SK-N-MC (cell line): Measurements from ENCODE around the gene LRP1B.

Experiments
- DNase-seq: peaks from one replicate; pipeline ENCODE4 v3.0.0-alpha.2; 2011; ENCODE audit warnings: low read depth, low spot score
- H3K27ac ChIP-seq: fragments of 200-600 bp; sonication (generic); 2 replicates; pipeline ENCODE4 v1.5.1; 2016; ENCODE audit warnings: mixed run types
- H3K36me3 ChIP-seq: fragments of 200-600 bp; sonication (generic); 2 replicates; pipeline ENCODE4 v1.6.1; 2017; ENCODE audit warnings: antibody characterized with exemption, low read length, mixed read lengths; ENCODE audit not compliant: insufficient read depth
- H3K4me3 ChIP-seq: fragments of 200-600 bp; sonication (generic); 2 replicates; pipeline ENCODE4 v1.5.1; 2016
- H3K9ac ChIP-seq: fragments of 200-600 bp; sonication (generic); 2 replicates; pipeline ENCODE4 v1.8.0; 2017; ENCODE audit warnings: mixed run types, mixed read lengths; ENCODE audit not compliant: insufficient read length
- H3K9me3 ChIP-seq: fragments of 200-600 bp; sonication (generic); 2 replicates; pipeline ENCODE4 v1.6.1; 2017; ENCODE audit warnings: low read depth, mild to moderate bottlenecking, antibody characterized with exemption, low read length, moderate library complexity, mixed read lengths
- EZH2 ChIP-seq: fragments of 200-600 bp; sonication (generic); IDR thresholded peaks from one replicate; pipeline ENCODE4 v1.6.1; 2017; ENCODE audit warnings: antibody characterized with exemption
- FOXP2 ChIP-seq: optimal IDR thresholded peaks from 2 replicates; pipeline ENCODE3; 2011; ENCODE audit warnings: mild to moderate bottlenecking, moderate library complexity; ENCODE audit not compliant: insufficient read depth; ENCODE audit errors: extremely low read length, control extremely low read depth
- POLR2AphosphoS5 ChIP-seq: IDR thresholded peaks from 2 replicates; pipeline ENCODE4 v1.6.1; 2012; ENCODE audit warnings: mild to moderate bottlenecking, low read depth, low read length, borderline replicate concordance

LRP1B gene

GRCh38 chr2:140711867-140712266 lies 1418.9 kb downstream of the LRP1B start:
- H3K9me3 ChIP-seq: no peaks in the 10 kb centered on the region

GRCh38 chr2:140701726-140702125 lies 1429.1 kb downstream of the LRP1B start:
- DNase-seq: no peak

More at GRCh38 chr2:140711867-140712266, 1418.9 kb downstream of the LRP1B start:
- Histone ChIP-seq H3K27ac (no peak overlapping the region), H3K4me3 (no peak overlapping the region), H3K9ac (no peak overlapping the region), H3K36me3 (no peaks in the 10 kb centered on the region)
- no peak for DNase-seq
- TF ChIP-seq POLR2AphosphoS5 (no peak), FOXP2 (no peak), EZH2 (no peak)

GRCh38 chr2:140698636-140699035 lies 1432.2 kb downstream of the LRP1B start:
- no peaks in the 10 kb centered on the region for H3K9me3 ChIP-seq
- no peak overlapping the region for H3K9ac ChIP-seq
- no peak for DNase-seq
- no peak overlapping the region for H3K27ac ChIP-seq
- H3K4me3 ChIP-seq: no peak overlapping the region
- no peaks in the 10 kb centered on the region for H3K36me3 ChIP-seq
- TF ChIP-seq POLR2AphosphoS5 (no peak), EZH2 (no peak), FOXP2 (no peak)

More at GRCh38 chr2:140701726-140702125, 1429.1 kb downstream of the LRP1B start:
- no peak for TF ChIP-seq POLR2AphosphoS5
- TF ChIP-seq EZH2: no peak
- no peak for TF ChIP-seq FOXP2
- no peaks in the 10 kb centered on the region for H3K9me3 ChIP-seq
- H3K9ac ChIP-seq: no peak overlapping the region
- no peaks in the 10 kb centered on the region for H3K36me3 ChIP-seq
- H3K27ac ChIP-seq: no peak overlapping the region
- H3K4me3 ChIP-seq: no peak overlapping the region

GRCh38 chr2:140696449-140696848 lies 1434.4 kb downstream of the LRP1B start:
- DNase-seq: no peak
- no peak overlapping the region for H3K9ac ChIP-seq
- H3K4me3 ChIP-seq: no peak overlapping the region
- H3K36me3 ChIP-seq: no peaks in the 10 kb centered on the region
- no peaks in the 10 kb centered on the region for H3K9me3 ChIP-seq
- no peak overlapping the region for H3K27ac ChIP-seq
- no peak for TF ChIP-seq POLR2AphosphoS5
- no peak for TF ChIP-seq EZH2
- no peak for TF ChIP-seq FOXP2

- TF ChIP-seq FOXP2 (no peak), EZH2 (no peak), POLR2AphosphoS5 (no peak)
- DNase-seq: no peak
- Histone ChIP-seq H3K9ac (no peak overlapping the region), H3K9me3 (no peaks in the 10 kb centered on the region), H3K27ac (no peak overlapping the region), H3K36me3 (no peaks in the 10 kb centered on the region), H3K4me3 (no peak overlapping the region)
Observed at GRCh38 chr2:140695155-140695554, 1435.7 kb downstream of the LRP1B start.

GRCh38 chr2:140687825-140688224 lies 1443.0 kb downstream of the LRP1B start:
- no peak for DNase-seq
- no peak for TF ChIP-seq POLR2AphosphoS5
- TF ChIP-seq EZH2: no peak
- TF ChIP-seq FOXP2: no peak
- H3K9ac ChIP-seq: no peak overlapping the region
- no peak overlapping the region for H3K27ac ChIP-seq
- H3K9me3 ChIP-seq: no peaks in the 10 kb centered on the region
- no peaks in the 10 kb centered on the region for H3K36me3 ChIP-seq
- H3K4me3 ChIP-seq: no peak overlapping the region

GRCh38 chr2:140683658-140684057 lies 1447.2 kb downstream of the LRP1B start:
- TF ChIP-seq FOXP2 (no peak), POLR2AphosphoS5 (no peak), EZH2 (no peak)
- no peak overlapping the region for H3K27ac ChIP-seq
- no peaks in the 10 kb centered on the region for H3K9me3 ChIP-seq
- H3K9ac ChIP-seq: no peak overlapping the region
- DNase-seq: no peak
- no peak overlapping the region for H3K4me3 ChIP-seq
- H3K36me3 ChIP-seq: no peaks in the 10 kb centered on the region

- Histone ChIP-seq H3K4me3 (no peak overlapping the region; the same call in 1 of the 2 replicates), H3K36me3 (no peaks in the 10 kb centered on the region), H3K27ac (peak overlapping the region; percentile 72), H3K9ac (no peak overlapping the region), H3K9me3 (no peaks in the 10 kb centered on the region)
- no peak for DNase-seq
- TF ChIP-seq POLR2AphosphoS5 (no peak), FOXP2 (no peak), EZH2 (no peak)
Observed at GRCh38 chr2:140680862-140681261, 1450.0 kb downstream of the LRP1B start.

- TF ChIP-seq POLR2AphosphoS5 (no peak), FOXP2 (no peak), EZH2 (no peak)
- no peak overlapping the region for H3K9ac ChIP-seq
- no peak overlapping the region for H3K27ac ChIP-seq
- no peaks in the 10 kb centered on the region for H3K9me3 ChIP-seq
- H3K36me3 ChIP-seq: no peaks in the 10 kb centered on the region
- no peak for DNase-seq
- H3K4me3 ChIP-seq: no peak overlapping the region
Observed at GRCh38 chr2:140679752-140680151, 1451.1 kb downstream of the LRP1B start.
